ENCODE data around the gene DMXL1. TPM values are rescaled to one million over a fixed set of nuclear protein-coding genes. Genes with fewer than 3 reads are reported as not detected.

DMXL1 gene
- total RNA-seq, 1 experiment from 2014 or later, result 35.5 TPM

DNA sequence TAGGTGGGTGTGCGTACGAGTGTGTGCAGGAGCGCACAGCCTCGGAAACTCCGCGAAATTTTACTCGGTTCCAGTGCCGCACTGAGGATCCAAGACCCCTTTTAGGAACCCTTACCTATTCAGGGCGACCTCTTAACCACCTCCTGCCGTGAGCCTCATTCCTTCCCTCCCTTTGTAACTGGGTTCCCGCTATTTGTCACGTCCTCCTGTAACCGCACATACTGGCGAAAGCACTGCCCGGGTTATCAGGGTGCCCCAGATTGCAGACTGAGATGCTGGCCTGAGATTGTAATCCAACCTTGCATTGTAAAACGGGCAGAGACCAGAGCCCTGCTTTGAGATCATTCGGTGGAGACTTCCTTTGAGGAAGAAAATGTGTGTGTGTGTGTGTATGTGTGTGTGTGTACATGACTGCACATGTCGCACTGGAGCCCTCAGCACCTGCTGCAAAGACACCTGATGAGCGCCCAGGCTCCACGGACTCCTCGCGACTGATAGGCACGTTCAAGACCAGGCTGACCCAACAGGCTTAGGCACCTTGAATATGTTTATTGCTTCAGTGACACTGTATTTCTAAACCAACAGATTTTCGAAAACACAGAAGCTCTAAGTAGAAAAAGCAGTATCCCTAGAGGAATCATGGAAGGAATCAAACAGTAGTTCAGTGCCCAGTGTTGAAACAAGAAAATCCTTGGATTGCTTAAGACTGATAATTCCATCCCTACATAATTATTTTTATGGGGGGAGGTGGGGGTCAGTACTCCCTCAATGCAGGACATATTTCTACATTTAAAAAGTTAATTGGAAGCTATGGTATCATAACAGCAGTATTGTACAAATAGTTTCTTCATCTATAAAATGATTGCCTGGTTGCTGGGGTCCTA, 198.4 kb downstream of the DMXL1 start:
- DNase-seq (ENCODE audit: low spot score), result peak; percentile 42

DNA sequence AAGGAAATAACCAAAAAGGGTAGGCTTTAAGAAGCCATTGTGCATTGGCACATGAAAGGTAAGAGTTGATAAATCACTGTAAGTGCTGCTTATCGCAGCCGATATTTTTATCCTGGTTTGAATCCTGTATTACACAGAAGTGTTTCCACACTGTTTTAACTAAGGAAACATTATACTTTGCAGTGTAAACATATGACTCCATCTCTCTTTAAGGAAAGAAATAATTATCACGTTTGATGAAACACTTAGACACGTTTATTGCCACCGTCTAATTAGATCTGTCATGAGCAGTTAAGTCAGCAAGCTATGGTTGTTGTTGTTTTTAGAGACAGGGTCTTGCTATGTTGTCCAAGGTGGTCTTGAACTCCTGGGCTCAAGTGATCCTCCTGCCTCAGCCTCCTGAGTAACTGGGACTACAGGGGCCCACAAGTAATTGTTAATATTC, 199.3 kb downstream of the DMXL1 start:
- no peak for DNase-seq (ENCODE audit: low spot score)

DNA sequence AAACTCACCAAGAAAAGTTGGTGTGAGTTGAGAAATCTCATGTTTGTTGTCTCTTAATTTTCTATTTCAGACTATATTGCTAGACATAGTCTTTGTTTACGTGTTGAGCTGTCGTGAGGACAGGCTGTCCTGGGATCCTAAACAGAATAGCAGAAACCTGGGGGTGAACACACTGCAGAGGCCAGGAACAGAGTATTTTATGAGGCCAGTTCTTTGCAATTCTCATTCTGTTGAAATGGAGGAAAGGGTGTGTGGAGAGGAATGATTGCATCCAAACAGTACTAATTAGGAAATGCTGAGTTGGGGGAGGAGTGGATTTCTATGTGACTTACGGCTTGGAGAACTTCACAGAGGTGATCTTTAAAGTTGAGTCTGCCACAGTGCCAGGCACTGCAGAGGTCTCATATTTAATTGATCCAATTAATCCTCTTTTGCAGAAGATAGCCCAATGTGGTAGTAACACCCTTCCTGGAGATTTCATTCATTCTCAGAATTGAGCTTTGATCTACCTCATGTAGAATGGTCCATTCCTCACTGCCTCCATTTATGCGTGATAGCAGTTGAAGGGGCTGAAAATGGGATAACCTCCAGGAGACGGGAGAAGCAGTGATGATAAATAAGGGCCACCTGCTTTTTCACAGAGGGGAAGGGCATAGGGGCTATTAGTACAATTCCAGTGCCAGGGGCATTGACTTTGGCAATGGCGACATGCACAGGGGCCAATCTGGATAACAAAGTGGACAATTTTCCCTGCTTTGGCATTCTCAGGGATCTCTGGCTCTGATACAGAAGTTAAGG, 200.3 kb downstream of the DMXL1 start:
- DNase-seq (ENCODE audit: low spot score), result no peak

DNA sequence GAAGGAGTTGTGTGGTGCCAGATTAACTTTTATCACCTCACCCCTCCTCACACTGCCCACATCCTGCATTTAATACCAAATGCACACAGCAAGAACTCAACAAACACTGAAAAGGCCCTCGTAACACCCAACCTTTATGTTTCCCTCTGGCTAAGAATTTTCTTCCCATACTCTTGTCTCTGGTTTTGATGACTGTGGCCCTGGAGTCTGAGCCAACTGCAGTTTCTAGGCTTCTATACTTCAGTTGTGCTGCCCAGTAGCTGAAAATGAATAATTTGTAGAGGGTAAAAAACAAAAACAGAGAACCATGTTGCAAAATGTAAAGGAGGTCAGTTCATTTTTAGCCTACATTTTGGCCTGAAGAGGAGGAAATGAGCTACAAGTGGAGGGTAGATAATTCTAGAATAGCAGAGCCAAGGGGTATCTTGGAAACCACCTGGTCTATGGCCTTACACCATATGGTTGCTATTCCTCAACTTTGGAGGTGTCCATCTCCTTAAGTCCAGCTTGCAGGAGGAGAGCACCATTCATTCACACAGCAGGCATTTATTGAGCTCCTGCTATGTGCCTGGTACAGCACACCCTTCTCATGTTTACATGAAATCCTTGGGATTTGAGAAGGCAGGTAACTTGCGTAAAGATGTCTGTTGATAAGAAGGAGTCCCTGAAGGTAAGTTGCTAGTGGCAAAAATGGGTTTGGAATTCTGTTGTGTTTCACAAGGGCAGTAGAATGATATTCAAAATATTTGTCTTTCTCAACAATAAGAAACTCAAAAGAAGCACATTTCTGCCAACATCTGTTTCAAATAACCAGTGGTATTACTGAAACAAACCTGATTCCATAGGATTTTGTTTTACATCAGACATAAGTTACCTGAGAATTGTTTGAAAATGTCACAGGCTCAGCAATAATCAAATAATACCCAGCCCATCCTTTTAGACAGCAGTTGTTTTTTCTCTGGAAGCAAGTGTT, 201.2 kb downstream of the DMXL1 start:
- DNase-seq (ENCODE audit: low spot score), result no peak

DNA sequence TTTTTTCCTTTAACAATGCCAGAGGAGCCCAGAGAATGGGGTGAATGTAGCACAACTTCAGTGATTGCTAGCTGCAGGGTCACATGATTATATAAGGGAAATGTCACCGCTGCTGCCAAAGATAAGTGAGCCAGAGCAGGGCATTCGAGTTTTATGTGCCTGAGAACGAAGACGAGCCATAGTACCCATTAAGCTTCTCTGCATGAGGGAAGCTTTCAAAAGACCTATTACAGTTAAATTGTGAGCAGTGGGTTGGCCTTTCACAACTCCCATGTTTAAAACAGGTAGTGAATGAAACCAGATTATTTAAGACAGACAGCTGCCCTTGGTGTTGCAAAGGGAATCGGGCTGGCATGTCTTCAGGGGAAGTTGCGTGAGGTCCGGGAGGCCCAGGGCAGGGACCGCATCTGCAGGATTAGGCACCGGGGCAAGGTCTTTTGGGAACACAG, 202.5 kb downstream of the DMXL1 start:
- DNase-seq (ENCODE audit: low spot score), result no peak

DNA sequence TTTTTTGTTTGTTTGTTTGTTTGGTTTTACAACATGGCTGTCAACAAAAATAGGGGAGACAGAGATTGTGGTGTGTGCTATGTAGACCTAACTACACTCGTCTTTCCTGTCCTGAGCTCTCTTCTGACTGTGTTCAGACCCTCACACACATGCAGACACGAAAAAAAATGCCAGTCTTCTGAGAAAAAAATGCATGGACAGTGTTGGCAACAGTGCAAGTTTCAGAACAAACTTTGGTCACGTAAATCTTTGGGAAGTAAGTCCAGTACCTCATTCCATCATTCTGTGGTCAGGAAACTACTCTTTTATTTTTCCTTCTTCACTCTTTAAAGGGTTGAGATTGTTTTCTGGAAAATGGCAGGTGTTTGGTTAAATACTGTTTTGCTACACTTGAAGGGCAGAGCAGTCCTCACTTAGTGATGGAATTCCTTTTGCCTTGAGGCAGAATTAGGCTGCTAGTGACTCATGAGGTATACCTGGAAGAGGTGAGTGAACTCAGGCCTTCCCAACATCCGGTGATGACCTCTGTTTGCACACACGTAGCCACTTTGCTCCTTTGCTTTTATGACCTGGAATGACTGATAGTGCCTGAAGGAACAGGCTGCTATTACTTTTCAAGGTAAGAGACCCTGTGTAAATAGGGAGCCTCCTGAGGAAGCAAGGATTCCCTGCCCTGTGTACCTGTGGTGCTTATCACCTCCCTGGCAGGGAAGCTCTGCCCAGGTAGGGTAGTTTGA, 203.3 kb downstream of the DMXL1 start:
- DNase-seq (ENCODE audit: low spot score), result no peak

DNA sequence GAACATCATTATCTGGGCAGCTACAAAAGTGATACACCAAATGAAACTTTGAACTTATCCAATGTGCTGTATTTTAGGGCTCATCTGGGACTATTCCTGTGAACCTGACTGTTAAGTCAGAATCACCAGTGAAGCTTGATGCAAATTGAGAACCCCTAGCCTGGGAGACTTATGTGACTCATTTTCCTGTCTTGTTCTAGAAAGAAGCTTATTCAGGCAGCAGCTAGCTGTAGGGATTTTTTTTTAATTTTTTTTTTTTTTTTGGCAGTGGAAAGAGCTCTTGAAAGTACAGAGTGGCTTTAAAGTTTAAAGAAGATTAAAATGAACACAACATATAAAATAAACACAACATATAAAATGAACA, 203.9 kb downstream of the DMXL1 start:
- DNase-seq (ENCODE audit: low spot score), result peak; percentile 43

DNA sequence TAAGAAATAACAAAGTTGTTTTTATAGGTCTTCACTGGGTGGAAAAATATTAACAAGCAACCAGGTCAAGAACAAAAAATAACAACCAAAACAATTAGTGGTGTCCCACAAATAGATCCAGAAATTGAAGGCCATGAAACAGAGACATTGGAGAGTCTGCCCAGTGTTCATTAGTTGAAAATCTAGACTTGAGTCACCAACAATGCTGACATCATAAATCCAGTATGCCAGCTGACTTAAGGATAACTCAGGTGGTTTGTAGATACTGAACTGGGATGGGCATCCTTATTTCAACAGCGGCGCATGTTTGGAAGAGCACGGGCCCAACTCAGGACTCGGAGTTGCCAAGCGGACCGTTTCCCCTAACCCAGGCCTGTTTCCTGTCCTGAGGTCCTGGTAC, 204.3 kb downstream of the DMXL1 start:
- DNase-seq (ENCODE audit: low spot score), result peak; percentile 54

DNA sequence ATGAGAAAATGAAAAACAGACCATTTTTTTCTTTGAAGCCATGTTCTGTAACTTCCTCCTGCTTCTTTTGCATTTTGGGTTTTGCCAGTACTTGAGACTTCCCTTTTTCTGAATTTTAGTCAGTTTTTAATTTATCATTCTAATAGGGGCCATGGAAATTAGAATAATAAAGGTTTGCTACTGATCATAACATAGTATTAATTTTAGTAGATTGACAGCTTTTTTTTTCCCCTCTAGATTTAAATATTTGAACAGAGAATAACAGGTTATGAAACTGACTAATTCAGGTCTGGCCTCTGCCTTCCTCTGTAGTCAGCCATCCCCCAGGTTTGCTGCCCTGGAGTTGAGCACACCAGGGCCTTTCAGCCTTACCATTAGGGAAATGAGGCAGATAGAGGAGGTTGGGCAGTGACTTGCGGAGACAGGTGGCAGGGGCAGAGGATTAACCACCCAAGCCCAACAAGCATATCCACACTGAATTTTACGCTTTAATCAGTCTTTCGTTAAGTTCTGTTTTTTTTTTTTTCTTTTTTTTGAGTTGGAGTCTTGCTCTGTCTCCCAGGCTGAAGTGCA, 204.8 kb downstream of the DMXL1 start:
- no peak for DNase-seq (ENCODE audit: low spot score)

DNA sequence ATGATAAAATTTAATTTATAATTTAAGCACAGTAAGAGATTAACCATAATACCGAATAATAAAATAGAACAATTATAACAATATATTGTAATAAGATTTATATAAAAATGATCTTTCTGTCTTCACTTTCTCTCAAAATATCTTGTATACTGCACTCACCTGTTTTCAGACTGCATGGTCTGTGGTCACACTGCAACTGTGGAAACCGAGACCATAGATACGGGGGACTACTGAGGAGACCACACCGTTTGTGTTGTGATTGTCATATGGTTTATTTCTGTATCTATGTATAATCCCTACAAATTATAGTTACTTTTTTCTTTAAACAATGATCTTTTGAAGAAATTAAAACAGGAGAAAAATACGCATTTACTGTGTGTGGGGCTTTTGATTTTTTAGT, 206.1 kb downstream of the DMXL1 start:
- DNase-seq (ENCODE audit: low spot score), result no peak

DNA sequence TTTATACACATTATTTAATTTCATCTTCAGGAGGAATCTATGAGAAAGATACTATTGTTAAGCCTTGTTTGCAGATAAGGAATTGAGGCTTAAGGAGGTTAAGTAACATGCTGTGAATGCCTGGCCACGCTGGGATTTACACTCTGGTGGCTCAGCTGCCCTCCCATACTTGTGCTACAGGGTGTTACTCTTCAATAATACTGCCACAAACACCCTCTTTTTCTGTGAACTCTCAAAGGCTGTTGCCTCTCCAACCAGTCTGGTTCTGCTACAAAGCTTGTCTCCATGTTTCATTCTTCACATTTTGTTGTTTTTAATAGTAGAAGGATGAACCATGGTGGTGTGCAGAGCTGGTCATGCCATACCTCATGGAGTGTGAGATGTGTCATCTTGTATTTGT, 208.2 kb downstream of the DMXL1 start:
- no peak for DNase-seq (ENCODE audit: low spot score)

DNA sequence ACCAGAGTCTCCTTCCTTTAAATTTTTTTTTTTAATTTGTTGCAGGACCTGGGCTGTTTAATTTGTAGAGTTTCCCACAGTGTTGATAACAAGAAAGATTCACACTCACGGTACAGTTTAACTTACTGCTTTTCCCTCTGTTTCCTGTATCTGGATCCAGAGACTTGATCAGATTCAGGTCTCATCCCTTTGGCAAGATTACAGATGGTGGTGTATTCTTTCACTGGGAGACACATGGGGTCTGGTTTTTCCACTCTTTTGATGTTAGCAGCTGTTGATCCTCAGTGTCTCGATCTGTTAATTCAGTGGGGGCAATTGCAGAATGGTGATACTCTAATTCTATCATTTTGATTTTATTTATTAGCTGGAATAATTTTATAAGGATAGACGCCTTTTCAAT, 209.5 kb downstream of the DMXL1 start:
- no peak for DNase-seq (ENCODE audit: low spot score)

DNA sequence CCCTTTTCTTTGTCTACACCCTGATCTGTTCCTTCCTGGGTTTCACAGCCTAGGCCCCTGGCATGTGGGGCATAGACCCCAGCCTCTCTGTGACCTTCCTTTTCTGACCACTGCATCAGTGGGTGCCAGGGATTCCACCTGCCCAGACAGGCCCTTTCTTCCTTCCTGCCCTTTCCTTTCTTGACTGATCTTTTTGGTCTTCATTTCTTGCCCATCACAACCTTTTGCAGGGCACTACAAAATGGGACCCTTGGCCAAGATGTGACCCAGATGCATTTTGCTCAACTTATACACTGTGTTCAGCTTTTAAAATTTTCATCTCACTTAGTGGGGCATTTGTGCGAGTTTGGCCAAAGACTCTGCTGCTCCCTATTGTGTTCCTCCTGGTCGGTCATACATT, 211.7 kb downstream of the DMXL1 start:
- no peak for DNase-seq (ENCODE audit: low spot score)

DNA sequence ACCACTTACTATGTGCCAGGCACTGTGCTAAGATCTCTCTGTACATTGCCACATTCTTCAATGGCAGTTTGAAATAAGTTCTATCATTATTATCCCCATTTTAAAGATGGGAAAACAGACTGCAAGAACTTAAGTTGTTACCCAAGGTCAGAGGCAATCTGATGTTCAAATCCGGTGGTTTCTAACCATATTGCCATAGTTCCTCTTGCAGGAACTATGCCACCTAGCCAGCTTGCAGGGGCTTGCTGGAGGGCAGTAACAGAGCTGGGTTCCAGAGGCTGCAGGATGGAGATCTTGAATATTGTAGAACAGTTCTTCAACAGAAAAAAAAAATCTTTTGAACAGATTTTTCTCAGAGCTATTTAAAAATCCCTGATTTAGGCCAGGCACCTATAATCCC, 213.1 kb downstream of the DMXL1 start:
- DNase-seq (ENCODE audit: low spot score), result no peak

DNA sequence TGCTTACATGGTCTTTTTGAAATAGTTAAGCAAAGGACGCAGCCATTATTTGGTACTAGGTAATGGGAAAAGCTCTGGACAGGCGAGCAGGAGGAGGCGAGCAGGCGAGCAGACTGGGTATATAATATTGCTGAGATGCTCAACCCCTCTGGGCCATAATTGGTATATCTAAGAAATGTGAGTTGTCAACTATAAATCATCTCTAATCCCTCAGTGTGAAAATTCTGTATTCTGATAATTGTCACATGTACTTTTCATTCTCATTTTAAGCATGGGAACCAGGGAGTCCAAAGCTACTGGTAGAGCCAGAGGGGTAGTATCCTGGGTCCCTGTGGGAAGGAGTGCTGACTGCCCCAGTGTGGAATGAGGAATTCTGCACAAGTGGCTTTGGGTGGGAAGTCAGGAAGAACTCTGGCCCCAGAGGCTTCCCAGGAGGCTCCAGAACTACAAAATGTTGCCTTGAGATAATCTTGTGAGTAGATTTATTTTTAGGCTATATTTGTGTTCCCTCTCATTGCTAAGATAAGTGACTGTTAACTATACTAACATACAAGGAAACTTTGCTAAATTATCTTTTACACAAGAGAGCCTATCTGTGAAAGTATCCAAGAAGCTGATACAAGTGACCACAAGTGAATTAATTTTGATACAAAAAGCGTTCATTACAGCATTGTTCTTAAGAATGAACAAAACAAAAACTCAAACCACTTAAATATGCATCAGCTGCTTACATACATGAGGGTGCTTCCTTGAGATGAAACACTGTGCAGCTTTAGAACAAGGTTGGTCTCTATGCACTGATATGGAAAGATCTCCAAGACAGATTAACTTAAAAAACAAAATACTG, 214.4 kb downstream of the DMXL1 start:
- no peak for DNase-seq (ENCODE audit: low spot score)

DNA sequence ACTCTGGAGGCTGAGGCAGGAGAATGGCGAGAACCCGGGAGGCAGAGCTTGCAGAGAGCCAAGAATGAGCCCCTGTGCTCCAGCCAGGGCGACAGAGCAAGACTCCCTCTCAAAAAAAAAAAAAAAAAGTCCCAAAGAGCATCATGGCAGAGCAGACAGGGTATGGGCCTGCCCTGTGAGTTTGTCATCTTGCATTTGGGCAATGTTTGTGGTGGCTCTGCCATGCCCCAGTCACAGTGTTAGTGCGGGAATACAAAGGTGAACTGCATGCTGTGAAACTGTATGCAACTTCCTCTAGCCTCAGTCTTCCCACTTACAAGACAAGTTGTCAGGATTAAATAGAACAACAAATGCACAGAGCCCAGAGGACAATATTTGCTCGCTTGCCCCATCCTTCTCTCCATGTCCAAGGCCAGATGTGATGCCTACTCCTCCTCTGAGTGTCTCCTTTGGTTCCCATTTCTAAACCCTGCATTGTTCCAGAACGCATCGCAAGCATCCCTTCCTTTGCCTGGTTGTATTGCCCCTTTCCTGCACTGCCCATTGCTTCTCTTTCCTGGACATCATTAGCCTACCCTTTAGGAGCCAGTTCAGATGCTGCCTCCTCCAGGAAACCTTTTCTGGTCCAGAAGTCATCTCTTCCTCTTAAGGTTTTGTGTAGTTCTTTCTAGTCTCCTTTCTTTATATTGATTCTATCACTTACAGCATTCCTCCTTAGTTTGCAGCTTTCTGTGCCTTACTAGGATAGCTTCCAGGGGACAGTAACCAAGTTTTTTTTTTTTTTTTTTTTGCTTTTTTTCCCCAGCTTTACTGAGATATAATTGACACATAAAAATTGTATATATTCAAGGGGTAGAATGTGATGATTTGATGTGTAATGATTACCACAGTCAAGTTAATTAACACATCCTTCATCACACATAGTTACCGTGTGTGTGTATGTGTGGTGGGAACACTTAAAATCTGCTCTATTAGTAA, 215.9 kb downstream of the DMXL1 start:
- no peak for DNase-seq (ENCODE audit: low spot score)

DNA sequence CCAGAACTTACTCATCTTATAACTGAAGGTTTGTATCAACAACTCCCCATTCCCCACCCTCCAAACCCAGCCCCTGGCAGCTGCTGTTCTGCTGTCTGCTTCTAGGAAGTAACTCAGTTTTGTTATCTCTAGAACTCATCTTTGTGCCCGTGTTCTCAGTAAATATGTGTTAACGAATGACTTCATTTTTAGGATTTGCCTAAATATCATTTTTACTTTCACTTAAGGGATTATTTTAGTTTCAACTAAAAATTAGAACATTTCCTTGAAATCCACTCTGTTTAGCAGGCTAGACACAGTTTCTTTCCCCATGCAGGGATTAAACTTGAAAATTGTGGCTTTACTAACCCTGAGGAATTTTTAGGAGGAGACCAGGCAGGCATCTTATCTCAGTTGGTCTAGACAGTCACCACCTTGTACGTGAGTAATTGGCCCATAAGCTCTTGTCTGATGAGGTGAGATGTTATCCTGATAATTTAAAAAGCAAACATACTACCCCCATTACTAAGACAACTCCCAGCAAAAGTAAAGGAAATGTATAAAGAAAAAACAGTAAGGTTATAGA, 216.7 kb downstream of the DMXL1 start:
- peak; percentile 32 for DNase-seq (ENCODE audit: low spot score)

DNA sequence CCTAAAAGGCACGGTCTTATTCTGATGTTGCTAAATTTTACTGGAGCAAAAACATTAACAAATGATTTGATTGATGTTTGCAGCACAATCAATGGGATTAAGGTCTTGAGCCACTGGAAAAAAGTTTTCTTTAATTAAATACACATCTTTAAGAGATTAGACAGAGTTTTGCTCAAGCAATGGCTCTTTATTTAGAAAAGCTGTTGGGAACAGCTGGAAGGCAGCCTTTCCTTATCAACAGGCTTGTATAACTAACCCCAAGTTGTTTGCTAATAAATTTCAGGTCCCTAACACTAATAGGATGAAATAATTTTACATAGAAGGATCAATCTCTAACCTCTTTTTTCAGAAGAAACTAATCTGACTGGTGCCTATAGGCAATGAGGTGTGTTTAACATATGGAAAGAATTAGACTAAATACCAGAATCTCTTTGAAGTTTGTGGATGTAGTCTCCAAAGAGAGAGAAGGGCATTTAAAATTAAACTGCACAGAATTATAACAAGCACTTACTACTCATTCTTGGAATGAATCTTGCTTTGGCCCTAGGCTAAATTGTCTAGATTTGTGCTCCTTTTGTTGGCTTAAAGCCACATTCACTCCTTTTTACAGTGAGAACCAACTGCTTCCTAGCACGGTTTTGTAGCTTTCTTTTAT, 217.6 kb downstream of the DMXL1 start:
- no peak for DNase-seq (ENCODE audit: low spot score)
